Measurements from ENCODE around the gene CUX1.

The CUX1 gene

GRCh38 chr7:101898106-101898505 is 80.7 kb downstream of the CUX1 start:
- no peaks in the 10 kb centered on the region for H3K9me3 ChIP-seq

GRCh38 chr7:101899616-101900015 is 82.2 kb downstream of the CUX1 start:
- H3K4me3 ChIP-seq (ENCODE audit: low read depth, low read length): no peak overlapping the region
- H3K4me1 ChIP-seq: no peaks in the 10 kb centered on the region
- no peak for DNase-seq
- H3K36me3 ChIP-seq: no peaks in the 10 kb centered on the region; the same call in 1 of the 2 replicates
- TF ChIP-seq CTCF (IDR thresholded peaks at IDR 0.05; ENCODE audit: low read depth, low read length): no peak
- H3K9me3 ChIP-seq: no peaks in the 10 kb centered on the region
- no peaks in the 10 kb centered on the region for H3K27me3 ChIP-seq

More at GRCh38 chr7:101898106-101898505, 80.7 kb downstream of the CUX1 start:
- Histone ChIP-seq H3K36me3 (no peaks in the 10 kb centered on the region), H3K4me3 (ENCODE audit: low read depth, low read length) (no peak overlapping the region), H3K4me1 (no peaks in the 10 kb centered on the region), H3K27me3 (no peaks in the 10 kb centered on the region)
- TF ChIP-seq CTCF (IDR thresholded peaks at IDR 0.05; ENCODE audit: low read depth, low read length): no peak
- no peak for DNase-seq

- no peaks in the 10 kb centered on the region; the same call in 1 of the 2 replicates for H3K36me3 ChIP-seq
- H3K4me3 ChIP-seq (ENCODE audit: low read depth, low read length): no peak overlapping the region
- H3K9me3 ChIP-seq: no peaks in the 10 kb centered on the region
- TF ChIP-seq CTCF (IDR thresholded peaks at IDR 0.05; ENCODE audit: low read depth, low read length): no peak
- DNase-seq: no peak
- H3K4me1 ChIP-seq: no peaks in the 10 kb centered on the region
- H3K27me3 ChIP-seq: no peaks in the 10 kb centered on the region
Measured at GRCh38 chr7:101900103-101900502, 82.7 kb downstream of the CUX1 start.

- Histone ChIP-seq H3K4me1 (no peaks in the 10 kb centered on the region), H3K27me3 (no peaks in the 10 kb centered on the region), H3K4me3 (ENCODE audit: low read depth, low read length) (no peak overlapping the region), H3K9me3 (no peaks in the 10 kb centered on the region), H3K36me3 (no peaks in the 10 kb centered on the region; the same call in 1 of the 2 replicates)
- TF ChIP-seq CTCF (IDR thresholded peaks at IDR 0.05; ENCODE audit: low read depth, low read length): no peak
- no peak for DNase-seq
Measured at GRCh38 chr7:101901661-101902491, 84.5 kb downstream of the CUX1 start.

- H3K36me3 ChIP-seq: no peaks in the 10 kb centered on the region; the same call in 1 of the 2 replicates
- no peaks in the 10 kb centered on the region for H3K9me3 ChIP-seq
- no peaks in the 10 kb centered on the region for H3K4me1 ChIP-seq
- no peak overlapping the region for H3K4me3 ChIP-seq (ENCODE audit: low read depth, low read length)
- no peaks in the 10 kb centered on the region for H3K27me3 ChIP-seq
- no peak for TF ChIP-seq CTCF (IDR thresholded peaks at IDR 0.05; ENCODE audit: low read depth, low read length)
- DNase-seq: no peak
Measured at GRCh38 chr7:101902680-101903514, 85.5 kb downstream of the CUX1 start.

Data from BE2C (cell line).